Hematopoietic multipotent progenitor cell treated with erythropoietin and hydrocortisone succinate and interleukin-3 and kit ligand, for 6 days (in vitro differentiated cells): ENCODE results near the gene C2orf76.
A peak's percentile ranks its signal among the peaks of the same experiment; 100 is the strongest.
"Not testable (repeated sequence)": the region's sequence is repeated elsewhere in the genome, so short reads cannot be mapped to it uniquely, and the experiment has no call there.

Experiments
- DNase-seq: peaks from one replicate; pipeline ENCODE4 v3.0.0-alpha.2; 2015

Gene C2orf76

DNA sequence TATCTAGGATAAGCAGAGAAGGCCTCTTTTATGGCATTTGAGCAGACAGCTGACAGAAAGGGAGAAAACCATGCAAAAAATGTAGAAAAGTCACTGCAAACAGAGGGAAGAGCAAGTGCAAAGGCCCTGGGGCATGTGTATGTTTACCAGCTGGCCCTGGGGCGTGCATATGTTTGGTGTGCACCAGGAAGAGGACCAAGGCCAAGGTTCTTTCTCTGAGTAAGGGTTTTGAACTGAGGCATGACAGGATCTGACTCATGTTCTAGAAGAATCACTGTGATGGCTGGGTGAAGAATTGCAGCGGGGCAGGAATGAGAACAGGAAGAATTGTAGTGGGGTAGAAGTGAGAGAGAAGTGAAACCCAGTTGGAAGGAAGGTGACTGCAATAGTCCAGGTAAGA, 73.4 kb downstream of the C2orf76 start:
- no peak for DNase-seq

DNA sequence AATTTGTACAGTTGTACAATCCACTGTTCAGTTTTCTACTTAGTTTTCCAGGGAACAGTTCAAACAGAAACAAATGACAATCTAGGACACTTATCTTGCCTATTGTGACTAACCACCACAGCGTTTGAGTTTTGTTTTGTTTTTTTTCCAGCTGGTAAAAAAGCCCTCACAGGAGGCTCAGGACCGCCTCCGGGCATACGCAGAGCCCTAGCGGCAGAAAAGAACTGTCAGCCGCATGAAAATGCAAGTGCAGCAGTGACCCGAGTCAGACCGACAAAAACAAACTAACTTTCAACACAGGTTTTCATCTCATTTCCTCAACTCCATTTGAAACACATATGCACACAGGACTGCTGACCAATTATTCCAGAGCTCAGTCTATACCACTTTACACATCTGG, 74.4 kb downstream of the C2orf76 start:
- DNase-seq, result peak; percentile 36

DNA sequence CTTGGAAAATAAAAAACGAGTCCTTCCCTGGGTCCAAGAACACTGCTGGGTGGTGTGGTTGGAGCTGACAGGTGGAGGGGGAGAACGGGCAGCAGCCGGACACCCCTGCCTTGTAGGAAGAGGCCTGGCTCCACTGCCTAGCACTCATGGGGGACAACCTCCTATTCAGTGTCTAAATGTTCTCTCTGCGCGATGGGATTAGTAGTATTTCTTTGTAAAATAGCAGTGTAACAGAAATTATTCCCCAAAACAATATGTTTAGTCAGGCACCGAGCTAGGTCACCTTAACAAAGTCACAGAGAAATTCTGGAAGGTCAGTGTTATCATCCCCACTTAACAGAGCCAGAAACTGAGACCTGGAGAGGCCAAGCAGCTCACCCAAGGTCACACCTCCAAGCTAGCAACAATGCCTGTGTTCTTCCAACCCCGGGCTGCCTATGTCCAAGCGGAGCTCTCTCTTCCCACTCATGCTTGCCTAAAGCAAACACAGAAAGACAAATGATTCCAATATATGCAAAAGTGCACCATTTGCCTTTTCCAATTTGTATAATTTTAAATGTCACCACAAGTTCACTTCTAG, 75.0 kb downstream of the C2orf76 start:
- DNase-seq, result no peak

DNA sequence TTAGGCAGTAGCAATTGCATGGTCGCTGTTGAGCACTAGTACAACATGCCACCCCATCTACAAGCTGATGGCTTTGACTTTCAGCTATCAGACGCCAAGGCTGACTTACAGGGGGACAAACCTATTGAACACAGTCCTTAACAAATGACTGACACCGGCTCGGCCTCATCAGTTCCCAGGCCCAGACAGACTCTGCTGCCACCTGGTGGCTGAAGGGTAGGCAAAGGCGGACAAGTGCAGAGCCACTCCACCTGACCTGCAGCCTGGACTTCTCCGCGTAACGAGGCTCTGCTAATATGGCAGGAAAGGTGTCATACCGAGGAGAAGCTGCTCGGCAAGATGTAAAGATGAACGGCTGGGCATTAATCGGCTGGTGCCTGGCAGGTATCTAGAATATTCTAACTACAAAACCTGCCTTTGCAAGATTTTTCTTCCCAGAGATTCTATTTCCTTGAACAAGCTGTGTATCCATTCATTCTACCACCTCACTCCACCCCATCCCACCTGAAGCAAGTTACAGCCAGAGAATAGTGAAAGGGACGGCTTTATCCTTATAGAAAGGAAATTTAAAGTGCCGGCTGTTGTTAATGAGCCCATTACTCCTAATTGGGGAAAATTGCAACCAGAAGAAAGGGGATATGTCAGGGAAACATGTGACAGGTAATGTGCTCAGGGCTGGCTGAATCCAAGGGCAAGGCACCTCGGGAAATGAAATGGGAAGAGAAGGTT, 75.6 kb downstream of the C2orf76 start:
- DNase-seq, result peak; percentile 63

DNA sequence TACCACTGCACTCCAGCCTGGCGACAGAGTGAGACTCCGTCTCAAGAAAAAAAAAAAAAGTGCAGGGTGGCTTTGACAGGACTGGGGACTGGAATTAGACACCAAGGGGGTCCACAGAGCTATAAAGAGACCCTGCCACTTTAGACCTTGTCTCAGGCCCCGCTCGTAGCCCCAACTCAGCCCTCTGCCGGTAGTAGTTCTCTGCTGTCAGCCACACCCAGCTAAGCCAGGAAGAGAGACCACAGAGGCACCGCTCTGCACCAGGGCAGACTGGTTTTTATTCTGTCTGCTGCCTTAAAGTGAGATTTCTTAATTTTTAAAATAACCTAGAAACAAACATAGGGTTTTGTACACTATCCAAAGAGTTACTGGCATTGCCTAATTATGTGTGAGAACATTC, 77.0 kb downstream of the C2orf76 start:
- no peak for DNase-seq

DNA sequence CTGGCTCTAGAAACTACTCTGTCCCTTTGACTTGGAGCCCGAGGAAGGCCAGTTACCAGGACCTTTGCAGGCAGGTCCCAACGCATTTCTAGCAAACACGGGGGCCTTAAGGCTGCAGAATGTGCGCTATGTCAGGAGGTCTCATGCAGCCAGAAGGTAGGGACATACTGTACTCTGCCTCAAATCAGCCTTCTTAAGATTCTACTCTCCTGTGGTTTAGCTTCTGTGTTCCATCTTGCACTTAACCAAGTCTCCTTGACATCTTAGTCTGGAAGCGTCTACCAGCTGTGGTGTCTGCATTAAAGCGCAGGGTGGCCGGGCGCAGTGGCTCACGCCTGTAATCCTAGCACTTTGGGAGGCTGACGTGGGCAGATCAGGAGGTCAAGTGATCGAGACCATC, 77.5 kb downstream of the C2orf76 start:
- peak; percentile 11 for DNase-seq

DNA sequence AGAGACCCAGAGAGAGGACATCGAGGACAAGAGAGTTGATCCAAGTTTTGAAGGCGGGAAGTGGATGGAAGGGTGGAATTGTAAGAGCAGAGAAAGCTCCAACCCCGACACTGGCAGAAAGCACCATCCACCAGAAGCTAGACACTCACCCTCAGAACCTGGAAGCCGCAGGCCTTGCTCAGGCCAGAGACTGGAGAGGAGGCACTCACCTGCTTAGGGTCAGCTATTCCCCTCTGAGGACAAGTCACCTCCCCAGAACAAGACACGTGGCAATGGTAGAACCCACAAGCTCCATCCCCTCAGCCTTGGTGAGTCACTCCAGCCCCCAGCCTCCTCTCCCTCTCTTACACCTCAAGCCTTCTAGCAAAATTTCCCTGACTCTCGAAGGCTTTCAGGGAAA, 78.1 kb downstream of the C2orf76 start:
- no peak for DNase-seq

DNA sequence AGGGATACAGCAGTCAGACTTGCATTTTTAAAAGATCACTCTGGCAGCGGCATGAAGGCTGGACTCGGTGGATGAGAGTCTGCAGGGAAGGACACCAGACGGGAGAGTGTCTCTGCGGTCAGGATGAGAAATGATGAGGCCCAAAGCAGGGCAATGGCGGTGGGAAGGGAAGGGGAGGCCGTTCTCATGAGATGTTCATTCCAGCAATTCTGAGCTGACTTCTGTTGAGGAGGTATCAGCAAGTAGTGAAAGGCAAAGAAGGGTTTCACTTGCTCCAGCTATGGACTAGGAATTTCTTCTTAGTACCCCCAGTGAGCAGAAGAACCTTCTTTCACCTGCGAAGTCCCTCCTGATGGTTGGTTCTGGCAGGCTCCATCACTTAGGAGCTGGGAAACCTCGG, 80.0 kb downstream of the C2orf76 start:
- no peak for DNase-seq

DNA sequence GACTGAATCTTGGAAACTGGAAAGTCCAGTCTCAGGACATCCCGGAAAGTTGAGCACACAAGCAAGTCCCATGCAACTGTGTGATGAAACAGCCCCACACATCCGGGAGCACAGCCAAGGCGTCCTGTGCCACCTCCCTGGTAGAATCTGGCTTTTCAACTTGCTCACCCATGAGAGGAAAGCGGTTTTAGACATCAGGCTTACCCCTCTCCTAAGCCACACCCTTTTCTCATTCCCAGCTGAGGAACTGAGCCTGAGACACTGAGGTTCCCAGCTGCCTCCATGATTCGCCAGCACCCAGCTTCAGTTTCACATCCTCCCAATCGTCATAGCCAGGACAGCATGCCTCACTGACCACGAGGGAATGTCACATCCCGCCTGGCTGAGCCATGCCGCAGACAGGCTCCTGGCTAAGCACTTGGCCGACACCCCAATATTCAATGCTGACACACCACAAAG, 82.7 kb downstream of the C2orf76 start:
- DNase-seq, result no peak

DNA sequence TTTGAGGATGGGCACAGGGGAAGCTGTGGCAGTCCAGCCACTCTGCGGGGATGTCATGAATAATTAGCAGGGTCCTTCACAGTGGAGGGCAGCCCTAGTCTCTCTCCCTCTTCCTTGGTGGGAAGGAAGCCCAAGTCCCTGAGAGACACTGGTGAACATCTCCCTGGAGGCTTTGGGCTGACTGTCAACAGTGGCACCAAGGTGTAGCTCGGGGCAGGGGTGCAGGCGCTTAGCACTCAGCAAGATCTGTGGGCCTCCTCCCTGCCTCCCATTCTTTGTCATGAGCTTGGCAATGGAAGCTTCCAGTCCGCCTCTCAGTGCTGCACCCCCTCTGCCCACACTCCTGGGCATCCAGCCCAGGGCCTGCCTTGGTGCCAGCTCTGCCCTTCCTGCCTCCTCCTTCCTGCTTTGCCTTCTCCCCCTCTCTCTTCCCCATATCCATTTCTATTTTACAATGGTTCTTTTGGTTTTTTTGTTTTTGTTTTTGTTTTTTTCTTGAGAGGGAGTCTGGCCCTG, 83.6 kb downstream of the C2orf76 start:
- DNase-seq, result no peak

DNA sequence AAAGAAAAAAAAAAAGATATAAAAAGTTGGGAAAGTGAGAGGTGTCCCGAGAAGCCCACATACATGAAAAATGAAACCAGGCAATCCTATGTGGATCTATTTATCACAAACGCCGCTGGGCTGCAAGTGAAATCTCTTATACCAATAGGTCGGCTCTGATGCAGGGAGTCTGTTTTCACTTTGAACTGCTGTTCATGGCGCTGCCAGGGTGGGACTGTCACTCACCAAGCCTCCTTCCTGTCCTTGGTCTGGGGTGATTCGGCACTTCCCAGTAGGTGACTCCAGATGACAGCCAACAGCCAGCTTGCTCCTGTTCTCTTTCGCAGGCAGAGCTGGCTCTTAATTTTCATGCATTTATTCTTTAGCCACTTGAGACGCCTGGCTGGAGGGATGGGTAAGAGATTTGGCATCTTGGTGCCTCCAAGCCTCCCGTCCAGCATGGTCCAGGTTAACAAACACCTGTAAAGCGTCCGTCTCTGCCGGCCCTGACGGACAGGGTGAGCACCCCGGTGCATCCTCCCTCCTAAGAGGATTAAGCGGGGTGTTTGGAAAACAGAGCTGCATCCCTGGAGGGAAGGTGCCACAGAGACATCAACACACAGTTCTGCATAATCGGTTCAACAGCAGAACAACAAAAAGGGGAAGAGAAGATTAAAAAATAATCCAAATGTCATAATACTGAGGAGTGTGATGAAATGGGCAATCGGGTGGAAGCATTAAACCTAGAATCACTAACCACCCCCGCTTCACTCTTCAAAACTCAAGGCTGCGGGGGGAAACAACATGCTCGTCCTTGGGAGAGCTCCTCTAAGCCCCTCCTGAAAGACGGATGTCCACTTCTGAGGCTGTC, 84.3 kb downstream of the C2orf76 start:
- DNase-seq, result peak; percentile 23

DNA sequence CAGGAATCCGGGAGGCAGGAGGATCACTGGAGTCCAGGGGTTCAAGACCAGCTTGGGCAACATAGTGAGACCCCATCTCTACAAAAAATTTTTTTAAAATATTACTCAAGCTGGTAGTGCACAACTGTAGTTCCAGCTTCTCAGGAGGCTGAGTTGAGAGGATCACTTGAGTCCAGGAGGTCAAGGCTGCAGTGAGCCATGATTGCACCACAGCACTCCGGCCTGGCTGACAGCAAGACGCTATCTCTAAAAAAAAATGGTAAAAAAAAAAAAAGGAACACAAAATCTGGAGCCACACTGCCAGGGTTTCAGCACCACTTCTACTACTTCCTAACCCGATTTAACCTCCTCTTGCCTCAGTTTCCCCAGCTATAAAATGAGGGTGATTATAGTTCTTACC, 86.0 kb downstream of the C2orf76 start:
- DNase-seq, result no peak

DNA sequence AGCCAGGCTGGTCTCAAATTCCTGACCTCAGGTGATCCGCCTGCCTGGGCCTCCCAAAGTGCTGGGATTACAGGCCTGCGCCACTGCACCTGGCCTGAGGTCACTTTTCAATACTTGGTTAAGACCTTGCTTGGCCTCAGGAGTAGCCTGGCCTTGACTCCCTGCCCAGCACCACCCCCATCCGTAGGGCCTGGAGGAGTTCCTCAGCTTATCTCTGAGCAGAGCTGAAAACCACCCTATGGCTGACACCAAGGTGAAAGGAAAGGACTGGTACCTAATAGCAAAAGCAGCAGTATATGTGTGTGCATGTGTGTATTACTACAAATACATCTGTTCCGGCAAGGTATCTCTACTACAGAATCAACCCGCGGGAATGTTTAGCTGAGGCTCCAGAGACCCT, 87.0 kb downstream of the C2orf76 start:
- DNase-seq, result no peak

DNA sequence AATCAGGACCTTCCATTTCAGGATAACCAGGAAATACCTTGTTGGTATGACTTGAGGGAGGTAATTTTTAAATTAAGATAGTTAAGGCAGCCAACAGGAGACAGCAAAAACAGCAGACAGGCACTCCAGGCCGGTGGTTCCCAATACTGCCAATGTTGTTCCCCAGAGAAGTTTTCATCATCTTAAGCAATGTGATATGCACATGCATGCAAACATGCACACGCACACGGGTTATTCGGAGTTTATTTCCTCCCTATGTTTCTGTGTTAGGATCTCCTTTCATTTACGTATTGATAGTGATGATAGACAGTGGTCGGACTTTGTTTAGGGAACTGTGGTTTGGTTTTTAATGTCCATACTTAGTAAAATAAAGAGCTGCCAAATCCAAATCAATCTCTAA, 87.7 kb downstream of the C2orf76 start:
- DNase-seq, result no peak

DNA sequence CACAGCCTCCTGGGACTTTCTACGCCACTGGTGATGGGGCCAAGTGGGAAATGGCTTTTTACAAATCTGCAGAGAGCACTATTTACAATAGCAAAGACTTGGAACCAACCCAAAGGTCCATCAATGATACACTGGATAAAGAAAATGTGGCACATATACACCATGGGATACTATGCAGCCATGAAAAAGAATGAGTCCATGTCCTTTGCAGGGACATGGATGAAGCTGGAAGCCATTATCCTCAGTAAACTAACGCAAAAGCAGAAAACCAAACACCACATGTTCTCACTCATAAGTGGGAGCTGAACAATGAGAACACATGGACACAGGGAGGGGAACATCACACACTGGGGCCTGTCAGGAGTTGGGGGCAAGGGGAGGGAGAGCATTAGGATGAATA, 88.2 kb downstream of the C2orf76 start:
- DNase-seq, result not testable (repeated sequence)

DNA sequence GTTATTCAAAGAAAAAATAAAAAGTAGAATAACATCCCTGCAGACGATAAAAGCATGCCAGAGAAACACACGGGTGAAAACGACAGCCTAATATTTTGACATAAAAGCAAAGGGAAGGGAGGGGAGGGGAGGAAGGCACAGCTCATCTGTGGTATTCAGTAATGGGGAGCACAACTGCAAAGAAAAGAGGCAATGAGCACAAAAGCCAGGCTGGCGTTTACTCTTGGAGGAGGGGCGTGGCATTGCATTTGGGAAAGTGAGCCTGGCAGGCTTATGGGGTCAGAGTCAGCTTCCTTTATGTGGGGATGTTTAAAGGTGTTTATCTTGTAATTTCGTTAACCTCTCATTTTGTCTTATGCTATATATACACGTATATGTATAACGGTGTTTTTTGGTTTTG, 89.8 kb downstream of the C2orf76 start:
- DNase-seq, result no peak

DNA sequence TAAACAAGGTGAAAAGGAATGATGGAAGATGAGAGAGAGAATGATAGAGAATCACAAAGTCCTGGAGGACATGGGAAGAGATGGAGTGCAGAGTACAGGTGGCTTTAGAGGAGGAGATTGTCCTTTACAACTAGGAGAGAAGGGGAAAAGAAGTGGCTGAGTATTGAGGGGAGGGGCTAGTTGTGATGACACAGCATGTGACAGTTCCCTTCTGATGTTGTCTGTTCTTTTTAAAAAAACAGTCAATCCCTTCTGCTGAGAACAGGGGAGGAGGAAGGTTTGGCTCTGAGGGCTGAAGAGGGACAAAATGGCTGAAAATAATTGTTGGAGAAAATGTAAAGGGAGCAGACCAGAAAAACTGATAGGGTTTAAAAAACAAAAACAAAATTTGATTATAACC, 99.0 kb downstream of the C2orf76 start:
- DNase-seq, result peak; percentile 42

DNA sequence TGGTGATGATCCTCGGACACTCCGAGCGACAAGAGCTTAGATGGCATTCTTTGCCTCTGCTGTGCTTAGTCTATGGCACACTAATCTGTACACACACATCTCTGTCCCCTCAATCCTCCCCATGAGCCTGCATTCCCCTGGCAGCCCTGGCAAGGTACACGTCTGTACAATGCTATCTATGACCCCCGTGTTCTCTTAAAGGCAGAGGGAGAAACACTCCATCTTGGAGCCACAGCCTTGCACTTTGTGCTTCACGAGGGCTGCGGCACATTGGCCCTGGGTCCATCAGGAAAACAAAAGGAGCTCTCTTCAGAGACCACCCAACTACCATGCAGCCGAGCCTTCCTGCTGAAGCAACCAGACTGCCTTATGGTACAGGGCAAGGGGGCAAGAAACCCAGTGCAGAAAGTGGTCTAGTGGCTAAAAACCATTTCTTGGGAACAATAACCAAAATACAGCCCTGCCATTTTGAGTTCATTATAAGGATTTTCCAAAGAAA, 100.5 kb downstream of the C2orf76 start:
- no peak for DNase-seq

DNA sequence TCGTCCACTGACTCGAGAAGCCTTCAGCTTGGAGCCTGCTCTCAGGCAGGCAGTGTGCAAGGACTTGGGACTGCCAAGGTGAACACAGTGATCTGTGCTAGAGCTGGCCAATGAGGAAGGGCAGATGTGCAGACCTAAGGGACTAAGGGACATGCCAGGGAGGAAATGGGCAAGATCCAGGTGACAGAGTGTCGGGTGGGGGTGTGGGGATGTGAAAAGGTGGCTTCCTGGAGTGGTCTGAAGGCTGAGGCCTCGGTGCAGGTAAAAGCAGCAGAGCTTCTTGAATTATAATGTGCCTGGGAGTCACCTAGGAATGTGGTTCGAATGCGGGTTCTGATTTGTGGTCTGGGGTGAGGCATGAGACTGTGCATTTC, 101.0 kb downstream of the C2orf76 start:
- DNase-seq, result no peak

DNA sequence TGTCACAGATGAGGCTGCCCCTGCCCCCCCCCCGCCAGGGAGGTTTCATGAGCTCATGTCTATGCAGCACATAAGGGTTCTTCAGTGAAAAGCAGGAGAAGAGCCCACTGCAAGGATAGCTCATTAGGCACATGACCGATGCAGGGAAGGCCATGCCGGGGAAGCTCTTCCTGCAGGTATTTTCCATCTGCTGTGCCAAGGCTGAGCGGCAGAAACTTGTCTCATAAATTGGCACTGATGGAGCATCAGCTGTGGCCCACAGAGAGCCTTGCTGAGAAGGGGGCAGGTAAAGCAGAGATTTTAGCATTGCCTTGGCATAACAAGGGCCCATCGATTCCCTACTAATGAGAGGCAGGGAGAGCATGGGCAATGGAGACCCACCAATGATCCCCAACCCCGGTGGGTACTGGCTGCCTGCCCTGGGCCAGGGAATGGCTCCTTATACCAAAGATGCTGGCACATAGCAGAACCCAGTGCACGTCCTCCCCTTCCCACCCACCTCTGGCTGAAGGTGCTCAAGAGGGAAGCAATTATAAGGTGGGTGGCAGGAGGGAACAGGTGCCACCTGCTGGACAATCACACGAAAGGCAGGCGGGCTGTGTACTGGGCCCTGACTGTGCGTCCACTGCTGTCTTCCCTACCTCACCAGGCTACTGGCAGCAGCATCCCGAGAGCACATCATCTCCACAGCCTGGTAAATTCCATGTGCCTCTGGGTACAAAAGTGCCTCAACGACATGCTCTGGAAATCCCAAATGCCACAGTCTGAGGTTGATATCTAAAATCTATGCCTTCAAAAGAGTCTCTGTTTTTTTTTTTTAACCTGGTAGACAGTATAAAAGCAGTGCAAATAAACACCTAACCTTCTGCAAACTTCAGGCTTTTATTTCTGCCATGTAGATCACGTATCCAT, 101.6 kb downstream of the C2orf76 start:
- DNase-seq, result peak; percentile 76

DNA sequence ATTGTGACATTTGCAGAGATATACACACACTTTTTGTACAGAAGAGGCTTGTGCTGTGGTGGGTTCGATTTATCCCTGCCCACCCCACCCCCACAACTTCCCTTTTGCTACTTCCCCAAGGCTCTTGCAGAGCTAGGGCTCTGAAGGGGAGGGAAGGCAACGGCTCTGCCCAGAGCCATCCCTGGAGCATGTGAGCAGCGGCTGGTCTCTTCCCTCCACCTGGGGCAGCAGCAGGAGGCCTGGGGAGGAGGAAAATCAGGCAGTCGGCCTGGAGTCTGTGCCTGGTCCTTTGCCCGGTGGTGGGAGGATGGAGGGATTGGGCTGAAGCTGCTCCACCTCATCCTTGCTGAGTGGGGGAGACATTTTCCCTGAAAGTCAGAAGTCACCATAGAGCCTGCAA, 103.0 kb downstream of the C2orf76 start:
- DNase-seq, result peak; percentile 43

DNA sequence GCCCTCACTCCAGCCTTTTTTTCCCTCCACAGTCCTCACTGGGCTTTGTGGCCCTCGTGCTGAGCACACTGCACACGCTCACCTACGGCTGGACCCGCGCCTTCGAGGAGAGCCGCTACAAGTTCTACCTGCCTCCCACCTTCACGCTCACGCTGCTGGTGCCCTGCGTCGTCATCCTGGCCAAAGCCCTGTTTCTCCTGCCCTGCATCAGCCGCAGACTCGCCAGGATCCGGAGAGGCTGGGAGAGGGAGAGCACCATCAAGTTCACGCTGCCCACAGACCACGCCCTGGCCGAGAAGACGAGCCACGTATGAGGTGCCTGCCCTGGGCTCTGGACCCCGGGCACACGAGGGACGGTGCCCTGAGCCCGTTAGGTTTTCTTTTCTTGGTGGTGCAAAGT, 103.6 kb downstream of the C2orf76 start:
- DNase-seq, result no peak
